Measurements from ENCODE around the gene ZFP3.
"Not testable (repeated sequence)": the region's sequence is repeated elsewhere in the genome, so short reads cannot be mapped to it uniquely, and the experiment has no call there.

ZFP3 gene

GRCh38 chr17:5134571-5134970 lies 56.3 kb downstream of the ZFP3 start:
- DNase-seq; in situ Hi-C loops (cut with MboI; ENCODE audit: low pct_unique_long_range_greater_than_20kb, low sequenced_read_pairs): not testable (repeated sequence)

GRCh38 chr17:5135131-5135712 lies 57.0 kb downstream of the ZFP3 start:
- DNase-seq; in situ Hi-C loops (cut with MboI; ENCODE audit: low pct_unique_long_range_greater_than_20kb, low sequenced_read_pairs): not testable (repeated sequence)

GRCh38 chr17:5135726-5136579 lies 57.7 kb downstream of the ZFP3 start:
- in situ Hi-C loops (cut with MboI; ENCODE audit: low pct_unique_long_range_greater_than_20kb, low sequenced_read_pairs), result no loop called here
- DNase-seq, result no peak

- DNase-seq; in situ Hi-C loops (cut with MboI; ENCODE audit: low pct_unique_long_range_greater_than_20kb, low sequenced_read_pairs): not testable (repeated sequence)
Observed at GRCh38 chr17:5136580-5137412, 58.5 kb downstream of the ZFP3 start.

GRCh38 chr17:5137511-5138197 lies 59.4 kb downstream of the ZFP3 start:
- DNase-seq; in situ Hi-C loops (cut with MboI; ENCODE audit: low pct_unique_long_range_greater_than_20kb, low sequenced_read_pairs): not testable (repeated sequence)

GRCh38 chr17:5138198-5138544 lies 59.9 kb downstream of the ZFP3 start:
- DNase-seq; in situ Hi-C loops (cut with MboI; ENCODE audit: low pct_unique_long_range_greater_than_20kb, low sequenced_read_pairs): not testable (repeated sequence)

GRCh38 chr17:5138616-5139457 lies 60.6 kb downstream of the ZFP3 start:
- in situ Hi-C loops (cut with MboI; ENCODE audit: low pct_unique_long_range_greater_than_20kb, low sequenced_read_pairs), result no loop called here
- no peak for DNase-seq

GRCh38 chr17:5139458-5139732 lies 61.1 kb downstream of the ZFP3 start:
- no peak for DNase-seq
- in situ Hi-C loops (cut with MboI; ENCODE audit: low pct_unique_long_range_greater_than_20kb, low sequenced_read_pairs), result no loop called here

GRCh38 chr17:5142877-5143276 lies 64.6 kb downstream of the ZFP3 start:
- in situ Hi-C loops (cut with MboI; ENCODE audit: low pct_unique_long_range_greater_than_20kb, low sequenced_read_pairs); DNase-seq: not testable (repeated sequence)
